Neuronal stem cell (in vitro differentiated cells): ENCODE results near the gene MAD1L1.

Experiments
- DNase-seq: peaks from one replicate; pipeline ENCODE4 v3.0.0-alpha.2; 2013; ENCODE audit warnings: low spot score
- H2AFZ ChIP-seq: one replicate; pipeline ENCODE4 v1.6.1; 2013; ENCODE audit warnings: mild to moderate bottlenecking, low read length, inconsistent platforms
- H2AK5ac ChIP-seq: 2 replicates; pipeline ENCODE4 v1.6.1; 2013; ENCODE audit warnings: low read depth, mild to moderate bottlenecking, inconsistent platforms, low read length, moderate library complexity, mixed read lengths
- H2BK120ac ChIP-seq: 2 replicates; pipeline ENCODE4 v1.6.1; 2013; ENCODE audit warnings: low read depth, mild to moderate bottlenecking, inconsistent platforms, low read length, moderate library complexity, mixed read lengths
- H2BK12ac ChIP-seq: one replicate; pipeline ENCODE4 v1.6.1; 2013; ENCODE audit warnings: low read length, inconsistent platforms
- H2BK15ac ChIP-seq: 2 replicates; pipeline ENCODE4 v1.6.1; 2013; ENCODE audit warnings: mild to moderate bottlenecking, low read length, inconsistent platforms, mixed read lengths
- H2BK5ac ChIP-seq: one replicate; pipeline ENCODE4 v1.6.1; 2013; ENCODE audit warnings: inconsistent platforms, mild to moderate bottlenecking, low read length, moderate library complexity
- H3K14ac ChIP-seq: one replicate; pipeline ENCODE4 v1.6.1; 2013; ENCODE audit warnings: low read length, inconsistent platforms
- H3K18ac ChIP-seq: 2 replicates; pipeline ENCODE4 v1.6.1; 2013; ENCODE audit warnings: low read length, inconsistent platforms
- H3K23ac ChIP-seq: 2 replicates; pipeline ENCODE4 v1.6.1; 2013; ENCODE audit warnings: low read depth, mild to moderate bottlenecking, mixed read lengths, low read length, inconsistent platforms; ENCODE audit not compliant: poor library complexity
- H3K27ac ChIP-seq: replicated peaks from 3 replicates; pipeline ENCODE4 v1.5.1; 2013; ENCODE audit warnings: low read length, inconsistent platforms
- H3K27me3 ChIP-seq, 3 experiments: 2 replicates each; pipeline ENCODE4 v1.6.1; 2013; ENCODE audit warnings: low read length in 3 of 3, mild to moderate bottlenecking in 2 of 3, inconsistent platforms in 1 of 3, low read depth in 1 of 3, mixed read lengths in 1 of 3, moderate library complexity in 1 of 3; ENCODE audit not compliant: control insufficient read depth in 3 of 3, insufficient read depth in 3 of 3
- H3K36me3 ChIP-seq, 2 donors: replicated peaks in 1 of 2; 2 replicates each; pipeline ENCODE4 v1.6.1; 2013; ENCODE audit warnings: low read length in 2 of 2; ENCODE audit not compliant: control insufficient read depth in 2 of 2, insufficient read depth in 2 of 2
- H3K4ac ChIP-seq: 2 replicates; pipeline ENCODE4 v1.6.1; 2013; ENCODE audit warnings: inconsistent platforms, mild to moderate bottlenecking, low read length, moderate library complexity
- H3K4me1 ChIP-seq, 2 donors: 1 replicate in 1 of 2; 2 replicates in 1 of 2; pipeline ENCODE4 v1.6.1; 2013; ENCODE audit warnings: low read length in 2 of 2, low read depth in 1 of 2; ENCODE audit not compliant: control insufficient read depth in 2 of 2, insufficient read depth in 1 of 2
- H3K4me2 ChIP-seq: one replicate; pipeline ENCODE4 v1.6.1; 2013; ENCODE audit warnings: mild to moderate bottlenecking, low read length, inconsistent platforms; ENCODE audit not compliant: insufficient read depth, poor library complexity, severe bottlenecking
- H3K4me3 ChIP-seq, 2 donors: 2 replicates each; pipeline ENCODE4 v1.5.1; 2013; ENCODE audit warnings: low read length in 2 of 2, mild to moderate bottlenecking in 2 of 2, inconsistent platforms in 1 of 2, moderate library complexity in 1 of 2
- H3K79me1 ChIP-seq: one replicate; pipeline ENCODE4 v1.6.1; 2013; ENCODE audit warnings: low read depth, mild to moderate bottlenecking, inconsistent platforms, low read length, moderate library complexity
- H3K9ac ChIP-seq: one replicate; pipeline ENCODE4 v1.6.1; 2013; ENCODE audit warnings: mild to moderate bottlenecking, low read depth, low read length, inconsistent platforms; ENCODE audit not compliant: poor library complexity
- H3K9me3 ChIP-seq, 2 donors: replicated peaks in 1 of 2; 2 replicates each; pipeline versions ENCODE3 to v1.6.1; 2013; ENCODE audit warnings: low read length in 2 of 2, mild to moderate bottlenecking in 2 of 2, inconsistent platforms in 1 of 2, low read depth in 1 of 2, mixed read lengths in 1 of 2, moderate library complexity in 1 of 2; ENCODE audit not compliant: control insufficient read depth in 2 of 2, insufficient read depth in 1 of 2
- H4K8ac ChIP-seq: one replicate; pipeline ENCODE4 v1.6.1; 2013; ENCODE audit warnings: low read depth, mild to moderate bottlenecking, inconsistent platforms, low read length, moderate library complexity
- H4K91ac ChIP-seq: one replicate; pipeline ENCODE4 v1.6.1; 2013; ENCODE audit warnings: low read length, low read depth, mild to moderate bottlenecking, inconsistent platforms; ENCODE audit not compliant: poor library complexity
- WGBS, 2 donors: extraction: QIAGEN DNeasy Blood & Tissue Kit; methylation state at CpG; one replicate each; pipeline ENCODE4 v1.1.7; 2013; ENCODE audit warnings: missing lambda C conversion rate in 2 of 2, mixed read lengths in 1 of 2; ENCODE audit not compliant: insufficient read length in 2 of 2, insufficient replicate concordance in 1 of 2; ENCODE audit errors: extremely low coverage in 2 of 2; 5-methylcytosine and 5-hydroxymethylcytosine counted together

The MAD1L1 gene

DNA sequence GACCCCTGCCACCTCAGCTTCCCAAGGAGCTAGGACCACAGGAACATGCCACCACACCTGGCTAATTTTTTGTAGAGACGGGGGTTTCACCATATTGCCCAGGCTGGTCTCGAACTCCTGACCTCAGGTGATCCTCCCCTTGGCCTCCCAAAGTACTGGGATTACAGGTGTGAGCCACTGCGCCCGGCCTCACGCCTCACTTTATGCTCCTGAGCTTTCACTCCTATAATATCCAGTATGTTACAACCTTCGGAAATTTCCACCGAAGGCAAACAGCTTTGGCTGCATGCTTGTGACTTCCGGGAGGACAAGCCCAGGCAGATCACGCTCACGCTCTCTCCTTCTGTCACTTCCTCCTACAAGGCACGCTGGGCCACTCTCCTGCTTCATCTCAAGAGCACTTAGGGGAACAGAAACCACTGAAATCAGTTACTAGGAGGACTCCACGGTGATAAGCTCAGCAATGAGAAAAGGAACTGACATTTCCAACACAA is 4.4 kb upstream of the MAD1L1 start:
- H3K79me1 ChIP-seq, result peaks cover 2% of the 10 kb centered on the region
- no peak overlapping the region for H3K4me2 ChIP-seq
- H3K14ac ChIP-seq, result no peak overlapping the region
- H2AK5ac ChIP-seq, result no peak overlapping the region
- no peak overlapping the region for H2AFZ ChIP-seq
- no peak overlapping the region for H3K18ac ChIP-seq
- no peak overlapping the region for H3K4me3 ChIP-seq
- H3K4ac ChIP-seq, result no peak overlapping the region
- peaks cover 38 to 68% of the 10 kb centered on the region in 2 donors for H3K36me3 ChIP-seq
- H4K8ac ChIP-seq, result no peak overlapping the region
- no peaks in the 10 kb centered on the region for H3K27me3 ChIP-seq
- no peak overlapping the region for H2BK5ac ChIP-seq
- H3K27ac ChIP-seq, result no peak overlapping the region
- H2BK15ac ChIP-seq, result no peak overlapping the region
- no peak overlapping the region for H3K9ac ChIP-seq
- no peak overlapping the region for H2BK12ac ChIP-seq
- H2BK120ac ChIP-seq, result no peak overlapping the region
- no CpG with 5 or more reads among the region's 12 CpGs for WGBS, 2 donors
- DNase-seq, result no peak
- H3K23ac ChIP-seq, result no peak overlapping the region
- H3K4me1 ChIP-seq, result peaks cover 2 to 4% of the 10 kb centered on the region in 2 donors
- no peak overlapping the region for H4K91ac ChIP-seq
- H3K9me3 ChIP-seq, result no peaks in the 10 kb centered on the region

DNA sequence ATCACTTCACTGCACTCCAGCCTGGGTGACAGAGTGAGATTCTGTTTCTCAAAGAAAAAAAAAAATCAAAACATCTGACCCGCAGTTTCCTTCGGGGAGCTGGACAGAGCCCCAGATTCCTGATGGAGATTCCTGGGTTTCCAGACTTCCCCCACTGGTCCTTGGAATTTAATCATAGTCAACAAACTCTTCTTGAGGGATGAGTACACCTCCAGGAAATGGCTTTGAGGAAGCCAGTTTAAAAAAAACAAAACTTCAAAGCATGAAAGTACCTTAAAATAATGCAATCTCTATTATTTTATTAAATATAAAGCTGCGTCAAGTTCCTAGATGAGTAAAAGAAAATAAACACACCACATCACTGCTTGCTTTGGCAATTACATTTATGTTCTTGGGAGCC is 1.2 kb upstream of the MAD1L1 start:
- Histone ChIP-seq H3K14ac (no peak overlapping the region), H3K18ac (no peak overlapping the region), H2BK5ac (no peak overlapping the region), H4K8ac (no peak overlapping the region), H3K27me3 (no peaks in the 10 kb centered on the region), H3K4me1 (peaks cover 4 to 9% of the 10 kb centered on the region in 2 donors), H3K27ac (no peak overlapping the region), H3K9ac (no peak overlapping the region), H4K91ac (no peak overlapping the region), H2BK120ac (no peak overlapping the region), H2BK15ac (no peak overlapping the region), H3K4me2 (no peak overlapping the region), H2AK5ac (no peak overlapping the region), H3K4ac (no peak overlapping the region), H3K4me3 (no peak overlapping the region), H2AFZ (no peak overlapping the region), H3K79me1 (peaks cover 10% of the 10 kb centered on the region), H3K9me3 (no peaks in the 10 kb centered on the region), H2BK12ac (no peak overlapping the region), H3K23ac (no peak overlapping the region), H3K36me3 (peaks cover 47 to 74% of the 10 kb centered on the region in 2 donors)
- no CpG with 5 or more reads among the region's 3 CpGs for WGBS, 2 donors
- DNase-seq, result no peak

DNA sequence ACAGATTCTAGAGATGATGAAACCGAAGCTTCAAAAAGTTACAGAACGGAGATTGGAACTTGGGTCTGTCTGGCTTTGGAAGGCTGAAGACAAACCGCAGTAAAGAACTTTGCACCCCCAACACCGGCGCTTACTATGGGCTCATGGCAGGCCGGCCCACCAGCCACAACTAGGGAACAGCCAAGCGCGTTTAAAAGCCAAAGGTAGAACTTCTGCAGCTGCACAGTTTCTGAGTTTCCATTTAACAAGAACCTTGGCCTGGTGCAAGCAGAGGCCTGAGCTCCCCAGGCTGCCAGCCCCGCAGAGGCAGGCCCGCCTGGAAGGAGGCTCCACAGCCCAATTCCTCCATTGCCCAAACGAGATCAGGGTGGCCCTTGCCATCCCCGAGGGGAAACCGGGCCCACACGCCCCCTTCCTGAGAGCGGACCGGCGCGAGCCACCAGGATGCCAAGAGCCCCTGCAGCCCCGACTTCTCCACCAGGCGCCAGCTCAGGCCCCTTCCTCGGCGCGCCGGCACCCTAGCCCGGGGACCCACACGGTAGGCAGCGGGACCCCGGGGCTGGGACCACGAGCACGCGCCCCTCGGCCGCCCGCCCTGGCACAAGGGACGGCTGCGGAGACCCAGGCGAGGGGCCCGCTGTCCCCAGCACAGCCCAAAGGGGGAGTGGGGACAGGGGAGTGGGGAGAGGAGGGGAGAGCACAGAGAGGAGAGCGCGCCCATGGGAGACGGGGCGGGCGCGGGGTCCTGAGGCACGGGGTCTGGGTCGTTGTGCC is 566 bp downstream of the MAD1L1 start:
- no peak for DNase-seq
- Histone ChIP-seq H2BK12ac (no peak overlapping the region), H3K36me3 (peaks cover 47 to 73% of the 10 kb centered on the region in 2 donors), H3K18ac (peak overlapping the region; percentile 84), H3K23ac (peak overlapping the region; percentile 40), H3K4me1 (peaks cover 4 to 9% of the 10 kb centered on the region in 2 donors), H2BK120ac (no peak overlapping the region), H2BK5ac (no peak overlapping the region), H3K4ac (peak overlapping the region; percentile 78), H3K4me3 (peak overlapping the region; percentile 61 to 94), H4K91ac (no peak overlapping the region), H4K8ac (peak overlapping the region; percentile 25), H2AK5ac (peak overlapping the region; percentile 41), H3K27ac (no peak overlapping the region), H3K79me1 (peaks cover 14% of the 10 kb centered on the region), H2AFZ (peak overlapping the region; percentile 98), H3K9me3 (no peaks in the 10 kb centered on the region), H3K14ac (peak overlapping the region; percentile 25), H3K9ac (peak overlapping the region; percentile 98), H3K27me3 (no peaks in the 10 kb centered on the region), H3K4me2 (peak overlapping the region; percentile 95), H2BK15ac (peak overlapping the region; percentile 45)
- no CpG with 5 or more reads among the region's 46 CpGs for WGBS, 2 donors

DNA sequence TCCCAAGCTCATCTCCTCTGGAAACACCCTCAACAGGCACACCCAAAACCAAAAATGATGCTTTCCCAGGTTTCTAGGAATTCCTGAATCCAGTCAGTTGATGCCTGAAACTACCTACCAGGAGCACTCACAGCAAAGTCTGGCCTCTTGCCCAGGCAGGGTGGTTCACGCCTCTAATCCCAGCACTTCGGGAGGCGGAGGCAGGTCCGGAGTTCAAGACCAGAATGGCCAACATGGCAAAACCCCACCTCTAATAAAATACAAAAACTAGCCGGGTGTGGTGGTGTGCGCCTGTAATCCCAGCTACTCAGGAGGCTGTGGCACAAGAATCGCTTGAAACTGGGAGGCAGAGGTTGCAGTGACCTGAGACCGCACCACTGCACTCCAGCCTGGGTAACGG is 1.9 kb downstream of the MAD1L1 start:
- Histone ChIP-seq H3K4me2 (no peak overlapping the region), H2BK15ac (no peak overlapping the region), H4K91ac (no peak overlapping the region), H2BK12ac (no peak overlapping the region), H3K4ac (no peak overlapping the region), H3K9me3 (no peaks in the 10 kb centered on the region), H2BK120ac (no peak overlapping the region), H2AK5ac (no peak overlapping the region), H3K9ac (no peak overlapping the region), H3K4me1 (peaks cover 4 to 9% of the 10 kb centered on the region in 2 donors), H3K14ac (no peak overlapping the region), H2BK5ac (no peak overlapping the region), H3K23ac (no peak overlapping the region), H4K8ac (no peak overlapping the region), H2AFZ (no peak overlapping the region), H3K27me3 (no peaks in the 10 kb centered on the region), H3K36me3 (peaks cover 44 to 73% of the 10 kb centered on the region in 2 donors), H3K18ac (no peak overlapping the region), H3K4me3 (no peak overlapping the region), H3K27ac (no peak overlapping the region), H3K79me1 (peaks cover 14% of the 10 kb centered on the region)
- no CpG with 5 or more reads among the region's 9 CpGs for WGBS, 2 donors
- no peak for DNase-seq
